HG02943 (cell line): ENCODE data around the gene PRRC2A.

Experiments
- ATAC-seq: cut with Tn5 transposase; IDR thresholded peaks from one replicate; pipeline ENCODE4 v1.9.1; 2021; ENCODE audit warnings: mild to moderate bottlenecking, low read depth, moderate library complexity; ENCODE audit not compliant: unreplicated experiment

Gene PRRC2A

GRCh38 chr6:31663961-31664789 lies 43.7 kb downstream of the PRRC2A start:
- no peak for ATAC-seq

DNA sequence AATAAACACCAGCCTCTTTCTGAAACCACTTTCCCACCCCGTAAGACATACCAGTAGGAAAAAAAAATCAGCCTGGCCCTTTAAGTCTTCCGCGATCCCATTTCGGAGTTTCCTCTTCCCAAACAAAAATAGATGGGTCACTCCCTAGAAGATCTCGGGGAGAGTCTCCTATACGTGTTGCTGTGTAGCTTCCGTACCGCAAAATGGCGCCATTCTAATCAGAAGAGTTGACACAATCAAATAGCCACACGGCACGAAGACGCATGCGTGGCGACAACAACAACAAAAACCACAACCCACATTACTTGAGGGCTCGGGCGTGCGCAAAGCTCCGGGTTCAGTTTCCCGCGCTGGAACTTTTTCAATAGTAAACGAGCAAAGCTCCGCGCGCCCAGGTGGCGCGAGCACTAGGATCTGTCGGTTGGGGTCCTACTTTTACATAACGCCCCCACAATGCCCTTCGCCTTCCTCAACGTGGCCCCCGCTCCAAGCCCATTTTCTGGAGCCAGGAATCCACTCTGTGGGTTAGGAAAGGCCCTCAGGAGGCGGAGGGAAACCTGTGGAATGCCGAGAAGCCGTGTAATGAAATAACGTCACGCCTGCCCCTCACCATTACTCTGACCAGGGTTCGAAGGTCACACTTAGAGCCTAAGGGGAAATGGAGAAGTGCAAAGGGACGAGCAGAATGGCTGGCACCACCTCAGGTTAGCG lies 44.4 kb downstream of the PRRC2A start, which contains the start of gene GPANK1:
TSS of gene GPANK1 (minus strand) at position 208 of the 711 bp plus-strand sequence. CDS start 519 bp downstream, outside the sequence.
- ATAC-seq, result no peak

- peak; percentile 70 for ATAC-seq
These were observed 45.2 kb downstream of the PRRC2A start, which contains the start of gene CSNK2B for GRCh38 chr6:31665501-31666336. CSNK2B (plus strand) TSS chr6:31666080; CDS start chr6:31666832, 752 bp downstream.

GRCh38 chr6:31666337-31666965 lies 45.9 kb downstream of the PRRC2A start:
- ATAC-seq, result no peak

GRCh38 chr6:31669676-31670075 lies 49.2 kb downstream of the PRRC2A start, which contains the start of gene LY6G5B:
LY6G5B (plus strand) TSS chr6:31669976; CDS start chr6:31670951, 975 bp downstream.
- no peak for ATAC-seq

DNA sequence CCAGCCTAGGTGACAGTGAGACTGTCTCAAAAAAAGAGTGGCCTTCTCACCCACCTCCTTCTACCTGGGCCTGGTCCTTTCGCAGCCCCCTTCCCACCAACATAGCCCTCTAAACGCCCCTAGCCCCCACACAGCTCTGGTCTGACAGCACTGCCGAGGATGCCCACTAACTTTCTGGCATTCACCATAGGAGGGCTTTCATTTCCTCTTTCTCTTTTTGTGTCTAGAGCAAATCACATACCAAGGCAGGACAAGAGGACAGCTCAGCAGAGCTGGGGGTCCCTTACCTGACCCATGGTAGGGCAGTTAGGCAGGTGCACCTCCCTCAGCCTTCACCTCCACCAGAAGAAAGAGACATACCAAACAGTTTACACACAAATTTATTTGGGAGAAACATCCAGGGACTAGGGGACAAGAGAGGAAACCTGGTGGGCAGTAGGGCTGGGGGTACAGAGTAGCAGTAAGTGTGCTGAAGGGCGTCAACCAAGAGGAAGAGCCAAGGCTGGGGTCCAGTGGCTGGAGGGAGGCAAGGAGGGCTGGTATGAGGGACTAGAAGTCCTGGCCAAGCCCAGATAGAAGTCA lies 55.9 kb downstream of the PRRC2A start:
- no peak for ATAC-seq

DNA sequence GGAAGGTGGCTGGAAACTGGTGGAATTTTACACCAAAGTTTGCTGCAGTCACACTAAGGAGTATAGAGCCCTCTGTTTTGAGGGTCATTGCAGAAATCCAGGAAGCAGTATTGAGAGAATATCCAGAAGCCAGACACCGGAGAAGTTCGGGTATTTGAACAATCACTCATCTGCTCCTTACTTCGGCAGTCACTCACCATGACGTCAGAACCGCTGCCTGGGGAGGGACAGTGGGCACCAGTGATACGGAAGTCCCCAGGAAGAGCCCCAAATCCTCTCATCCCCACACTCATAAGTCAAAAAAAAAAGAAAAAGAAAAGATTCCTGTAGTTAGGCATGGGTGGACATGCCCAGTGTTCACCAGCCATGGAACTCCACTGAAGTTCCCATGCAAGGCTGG lies 56.4 kb downstream of the PRRC2A start:
- no peak for ATAC-seq

DNA sequence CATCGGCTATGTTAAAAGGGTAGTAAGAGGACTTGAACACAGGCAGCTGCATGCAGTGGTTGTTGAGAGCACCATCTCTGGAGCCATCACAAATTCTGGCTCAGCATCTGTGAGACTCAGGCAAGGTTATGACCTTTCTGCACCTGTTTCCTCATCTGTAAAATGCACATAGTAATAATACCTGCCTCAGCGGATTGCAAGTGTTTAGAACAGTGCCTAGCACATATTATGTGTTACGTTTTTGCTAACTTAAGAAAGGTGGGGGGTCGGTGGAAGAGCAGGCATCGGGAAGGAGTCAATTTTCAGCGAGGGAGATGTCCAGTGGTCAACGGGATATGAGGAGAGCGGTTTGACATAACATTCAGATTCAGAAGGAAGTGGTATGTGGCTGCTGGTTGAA lies 57.4 kb downstream of the PRRC2A start:
- no peak for ATAC-seq

- ATAC-seq, result no peak
These were observed 60.0 kb downstream of the PRRC2A start, which contains the start of gene LY6G5C for GRCh38 chr6:31680226-31681134. LY6G5C (minus strand) TSS chr6:31681067; CDS start chr6:31680373, 694 bp downstream.

- ATAC-seq, result no peak
These were observed 60.7 kb downstream of the PRRC2A start for GRCh38 chr6:31681135-31681671.

GRCh38 chr6:31683591-31683990 lies 63.1 kb downstream of the PRRC2A start:
- ATAC-seq, result no peak

- ATAC-seq, result no peak
These were observed 66.0 kb downstream of the PRRC2A start for GRCh38 chr6:31686483-31686882.

DNA sequence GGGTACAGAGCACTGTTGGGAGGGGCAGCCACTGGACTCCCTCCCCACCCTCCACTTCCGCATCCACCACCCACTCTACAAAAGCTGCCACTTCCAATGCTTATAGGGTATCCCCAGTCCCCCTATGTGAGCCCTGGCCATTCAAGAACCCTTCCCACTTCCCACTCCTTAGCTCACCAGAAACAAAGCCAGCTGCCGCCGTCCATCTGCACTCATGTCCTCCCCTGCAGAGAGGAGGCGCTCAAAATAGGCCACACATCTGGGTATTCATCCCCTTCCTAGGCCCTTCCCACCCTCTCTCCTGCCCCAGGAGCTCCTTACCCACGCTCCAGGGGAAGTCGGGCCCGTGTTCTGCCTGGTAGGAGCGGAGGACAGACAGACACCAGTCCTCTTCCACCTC lies 66.8 kb downstream of the PRRC2A start:
- no peak for ATAC-seq
